Endometrium (tissue), 2 donors: Measurements from ENCODE around the gene HIPK3.
"Not testable (repeated sequence)": the region's sequence is repeated elsewhere in the genome, so short reads cannot be mapped to it uniquely, and the experiment has no call there.

Experiments used
- FAIRE-seq: peaks from 2 replicates; lab custom pipeline; 2012; peaks lifted over from hg19 to GRCh38; lab: Jason Lieb, UNC
- donor health status: control.
- donor health status: control.

Gene HIPK3

DNA sequence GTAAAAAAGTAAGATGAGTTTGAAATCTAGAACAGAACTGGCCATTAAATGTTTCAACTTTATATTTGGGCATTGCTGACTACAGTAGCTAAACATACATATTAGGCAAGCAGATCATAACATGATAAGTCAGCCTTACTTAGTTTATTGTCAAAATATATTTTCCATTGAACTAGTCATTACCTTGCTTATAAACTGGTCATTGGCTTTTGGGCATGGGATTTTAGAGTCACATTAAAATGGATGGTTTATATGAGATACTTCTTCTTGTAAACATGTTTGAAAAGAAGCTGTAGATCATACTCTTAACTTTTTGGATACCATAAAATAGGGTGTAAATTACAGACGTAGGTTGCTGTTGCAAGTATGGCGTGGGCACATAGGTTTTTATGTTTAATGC, 2.7 kb downstream of the HIPK3 start:
- FAIRE-seq = no peak

DNA sequence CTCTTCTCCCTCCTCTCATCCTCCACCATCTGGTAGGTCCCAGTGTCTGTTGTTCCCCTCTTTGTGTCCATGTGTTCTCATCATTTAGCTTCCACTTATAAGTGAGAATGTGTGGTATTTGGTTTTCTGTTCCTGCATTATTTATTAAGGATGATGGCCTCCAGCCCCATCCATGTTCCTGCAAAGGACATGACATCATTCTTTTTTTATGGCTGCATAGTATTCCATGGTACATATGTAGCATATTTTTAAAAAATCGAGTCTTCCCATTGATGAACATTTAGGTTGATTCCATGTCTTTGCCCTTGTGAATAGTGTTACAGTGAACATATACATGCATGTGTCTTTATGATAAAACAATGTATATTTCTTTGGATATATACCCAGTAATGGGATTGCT, 4.2 kb downstream of the HIPK3 start:
- FAIRE-seq = not testable (repeated sequence)

DNA sequence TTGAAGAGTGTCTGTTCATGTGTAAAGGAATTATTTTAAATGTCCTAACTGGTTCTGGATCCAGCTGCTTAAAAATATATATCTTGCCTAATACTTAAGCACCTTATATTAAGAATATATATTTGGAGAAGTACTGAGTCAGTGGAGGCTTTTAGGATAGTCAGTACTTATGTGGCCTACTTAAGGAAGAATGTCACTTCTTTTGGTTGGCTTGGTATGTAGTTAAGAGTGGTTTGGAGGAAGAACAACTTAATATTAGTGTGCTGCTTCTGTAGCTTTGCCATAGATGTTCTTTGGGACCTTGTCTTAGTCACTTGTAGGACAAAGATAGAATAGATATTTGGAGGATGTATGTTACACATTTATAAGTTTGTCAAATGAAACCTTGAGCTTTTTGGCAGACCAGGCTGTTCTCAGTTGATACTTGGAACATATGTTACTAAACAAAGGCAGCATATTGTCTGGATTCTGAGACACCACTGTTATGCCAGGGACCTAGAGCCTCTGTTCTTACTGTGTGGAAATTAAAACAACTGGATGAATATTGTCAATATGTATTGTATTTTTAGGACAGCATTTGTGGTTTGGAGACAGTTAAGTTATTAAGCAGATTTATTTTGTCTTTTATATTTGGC, 4.9 kb downstream of the HIPK3 start:
- FAIRE-seq = no peak

DNA sequence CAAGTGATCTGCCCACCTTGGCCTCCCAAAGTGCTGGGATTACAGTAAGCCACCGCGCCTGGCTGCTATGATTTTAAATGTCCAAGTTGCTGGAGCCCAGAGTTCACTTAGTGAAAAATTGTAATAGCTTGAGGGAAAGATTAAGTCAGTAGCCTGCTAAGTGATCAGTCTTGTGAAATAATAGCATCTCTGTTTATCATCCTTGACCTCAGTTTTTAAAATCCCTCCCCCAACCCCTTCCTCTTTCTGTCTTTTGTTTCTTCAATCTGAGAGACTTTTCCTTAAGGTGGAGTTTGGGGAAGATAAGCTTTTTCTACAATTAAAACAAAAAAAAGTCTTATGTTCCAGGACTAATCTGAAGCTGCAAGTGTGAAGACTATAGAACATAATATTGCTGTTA, 6.4 kb downstream of the HIPK3 start:
- FAIRE-seq = no peak

DNA sequence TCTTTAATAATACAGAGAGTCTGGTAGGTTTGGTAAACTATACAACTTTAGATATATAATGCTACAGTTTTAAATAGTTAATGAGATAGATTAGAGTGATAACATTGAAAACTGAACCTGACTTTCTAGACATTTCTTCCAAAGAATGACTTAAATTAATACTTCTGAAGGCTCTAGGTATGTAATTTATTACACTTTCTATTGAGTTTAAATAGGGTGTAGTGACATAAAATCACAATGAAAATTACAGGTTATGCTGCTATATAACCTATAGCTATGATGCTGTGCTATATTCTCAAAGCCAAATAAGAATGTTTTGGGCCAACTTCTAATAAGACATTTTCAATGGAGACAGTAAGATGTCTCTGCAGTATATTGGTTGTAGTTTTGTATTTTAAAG, 7.7 kb downstream of the HIPK3 start:
- FAIRE-seq = no peak

DNA sequence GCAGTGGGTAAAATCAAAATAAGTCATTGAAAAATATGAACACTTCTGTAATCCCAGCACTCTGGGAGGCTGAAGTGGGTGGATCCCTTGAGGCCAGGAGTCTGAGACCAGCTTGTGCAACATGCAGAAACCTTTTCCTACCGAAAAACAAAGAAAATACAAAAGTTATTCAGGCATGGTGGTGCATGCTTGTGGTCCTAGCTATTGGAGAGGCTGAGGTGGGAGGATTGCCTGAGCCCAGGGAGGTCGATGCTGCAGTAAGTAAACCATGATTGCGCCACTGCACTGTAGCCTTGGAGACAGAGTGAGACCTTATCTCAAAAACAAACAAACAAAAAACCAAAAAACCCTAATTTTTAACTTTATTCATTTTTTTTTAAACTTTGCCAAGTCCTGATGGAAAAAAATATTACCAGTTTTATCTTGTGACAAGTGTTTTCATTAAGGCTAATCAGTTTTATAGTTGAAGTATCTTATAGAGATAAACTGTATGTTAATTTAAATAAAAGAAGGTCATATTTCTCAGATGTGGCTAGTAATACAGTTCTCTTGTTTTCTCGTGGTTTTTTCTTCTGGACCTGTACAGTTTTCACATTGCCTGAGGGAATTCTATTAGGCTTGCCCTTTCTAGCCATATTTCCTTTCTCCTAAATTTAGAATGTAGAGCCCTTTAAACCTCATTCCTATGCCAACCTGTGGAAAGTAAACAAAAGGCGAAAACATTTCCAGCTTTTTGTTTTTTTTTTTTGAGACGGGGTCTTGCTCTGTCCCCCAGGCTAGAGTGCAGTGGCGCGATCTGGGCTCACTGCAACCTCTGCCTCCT, 9.4 kb downstream of the HIPK3 start:
- no peak for FAIRE-seq

DNA sequence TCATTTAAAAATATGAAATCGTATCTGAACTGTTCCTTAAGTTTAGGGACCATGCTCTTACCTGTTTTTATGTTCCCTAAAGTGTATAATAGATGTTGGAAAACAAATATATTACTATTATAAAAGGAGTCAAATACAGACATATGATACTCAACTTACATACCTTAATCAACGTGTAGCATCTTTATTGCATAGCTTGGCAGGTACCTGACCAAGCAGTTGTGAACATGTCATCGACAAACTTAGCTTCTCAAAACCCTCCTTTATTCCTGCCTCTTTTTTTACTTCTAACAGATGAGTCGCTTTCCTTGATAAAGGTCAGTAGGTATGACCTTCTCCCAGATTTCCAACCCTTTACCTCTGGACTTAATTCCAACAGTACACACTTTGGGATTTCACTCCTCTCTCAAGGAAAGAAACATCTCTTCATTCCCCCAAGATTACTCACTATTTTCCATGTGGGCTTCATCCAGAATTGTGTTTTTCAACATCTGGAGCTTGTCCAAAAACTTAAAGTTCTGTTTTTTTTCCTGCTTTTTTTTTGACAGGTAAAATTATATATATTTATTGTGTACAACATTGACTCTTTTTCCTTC, 11.9 kb downstream of the HIPK3 start:
- FAIRE-seq = peak; percentile 4

DNA sequence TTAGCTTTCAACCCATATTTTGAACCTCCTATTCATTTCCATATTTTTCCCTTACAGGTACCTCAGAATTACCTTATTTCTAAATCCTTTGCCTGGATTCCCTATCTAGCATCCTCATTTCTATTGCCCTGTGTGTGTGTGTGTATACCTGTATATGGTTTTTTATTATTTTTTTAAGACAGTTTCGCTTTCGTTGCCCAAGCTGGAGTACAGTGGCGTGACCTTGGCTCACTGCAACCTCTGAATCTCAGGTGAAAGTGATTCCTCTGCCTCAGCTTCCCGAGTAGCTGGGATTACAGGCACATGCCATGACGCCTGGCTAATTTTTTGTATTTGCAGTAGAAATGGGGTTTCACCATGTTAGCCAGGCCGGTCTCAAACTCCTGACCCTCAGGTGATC, 12.6 kb downstream of the HIPK3 start:
- FAIRE-seq = no peak

DNA sequence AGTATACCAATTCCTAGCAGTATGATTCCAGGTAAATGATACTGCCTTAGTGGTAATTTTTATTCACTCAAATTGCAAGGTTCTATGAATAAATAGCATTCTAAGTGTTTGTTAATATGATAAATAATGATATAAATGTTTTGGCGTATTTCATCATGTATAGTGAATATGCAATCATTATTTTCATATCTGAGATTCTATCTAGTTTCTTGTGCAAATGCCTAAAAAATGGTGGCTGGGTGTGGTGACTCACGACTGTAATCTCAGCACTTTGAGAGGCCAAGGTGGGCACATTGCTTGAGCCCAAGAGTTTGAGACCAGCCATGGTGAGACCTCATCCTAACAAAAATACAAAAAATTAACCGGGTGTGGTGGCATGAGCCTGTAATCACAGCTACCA, 13.9 kb downstream of the HIPK3 start:
- no peak for FAIRE-seq

DNA sequence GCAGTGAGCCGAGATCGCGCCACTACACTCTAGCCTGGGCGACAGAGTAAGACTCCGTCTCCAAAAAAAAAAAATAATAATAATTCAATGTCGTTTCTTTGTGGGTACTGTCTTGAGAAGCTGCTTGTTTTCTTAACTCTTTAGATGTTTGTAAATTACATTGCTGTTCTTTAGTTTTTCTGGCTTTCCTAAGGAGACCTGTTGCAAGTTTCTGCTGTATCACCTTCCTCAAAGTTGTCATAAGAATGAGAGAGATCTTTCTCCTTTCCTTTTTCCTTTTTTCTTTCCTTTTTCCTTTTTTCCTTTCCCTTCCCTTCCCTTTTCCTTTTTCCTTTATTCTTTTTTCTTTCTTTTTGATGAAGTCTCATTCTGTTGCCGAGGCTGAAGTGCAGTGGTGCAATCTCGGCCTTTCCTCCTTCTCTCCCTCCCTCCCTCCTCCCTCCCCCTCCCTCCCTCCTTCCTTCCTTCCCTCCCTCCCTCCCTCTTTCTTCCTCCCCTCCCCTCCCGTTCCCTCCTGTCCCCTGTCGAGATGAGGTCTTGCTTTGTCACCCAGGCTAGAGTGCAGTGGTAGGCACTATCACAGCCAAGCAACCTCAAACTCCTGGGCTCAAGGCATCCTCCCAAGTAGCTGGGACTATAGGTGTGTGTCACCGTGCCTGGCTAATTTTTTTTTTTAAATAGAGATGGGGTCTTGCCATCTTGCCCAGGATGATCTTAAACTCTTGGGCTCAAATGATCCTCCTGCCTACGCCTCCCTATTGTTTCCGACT, 15.3 kb downstream of the HIPK3 start:
- FAIRE-seq = no peak

DNA sequence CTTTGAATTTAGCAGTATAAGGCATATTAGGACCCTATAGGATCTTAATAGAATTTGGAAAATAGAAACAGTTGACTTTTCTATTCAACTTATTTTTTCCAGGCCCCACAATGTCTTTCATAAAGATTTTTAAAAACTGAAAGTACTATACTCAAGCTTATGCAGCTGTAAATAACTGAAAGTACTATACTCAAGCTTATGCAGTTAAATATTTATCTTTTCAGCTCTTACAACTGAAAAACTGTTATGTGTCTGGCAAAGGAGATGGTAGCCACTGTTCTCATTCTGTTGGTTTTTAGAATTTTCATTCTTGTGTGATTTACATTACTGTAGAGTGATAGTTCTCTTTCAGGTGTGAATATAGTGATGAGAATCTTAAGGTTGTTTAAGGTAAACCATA, 16.5 kb downstream of the HIPK3 start:
- FAIRE-seq = no peak

DNA sequence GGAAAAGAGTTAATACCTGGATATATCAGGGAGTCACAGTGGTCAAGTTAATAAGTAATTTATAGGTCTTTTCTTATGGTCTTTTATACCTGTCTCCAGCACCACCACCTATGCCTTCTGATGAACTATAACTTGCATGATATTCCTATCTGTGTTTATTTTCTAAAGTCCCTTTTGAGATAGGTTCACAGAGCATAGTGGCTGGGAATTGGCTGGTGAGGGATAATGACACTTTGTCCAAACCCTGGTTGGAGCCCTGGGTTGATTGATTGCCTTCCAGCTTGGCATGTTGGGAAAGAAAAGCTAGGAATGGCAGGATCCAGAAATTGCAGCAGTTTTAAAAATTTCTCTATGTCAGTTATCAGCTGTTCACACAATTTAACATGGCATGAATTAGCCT, 23.2 kb downstream of the HIPK3 start:
- no peak for FAIRE-seq

DNA sequence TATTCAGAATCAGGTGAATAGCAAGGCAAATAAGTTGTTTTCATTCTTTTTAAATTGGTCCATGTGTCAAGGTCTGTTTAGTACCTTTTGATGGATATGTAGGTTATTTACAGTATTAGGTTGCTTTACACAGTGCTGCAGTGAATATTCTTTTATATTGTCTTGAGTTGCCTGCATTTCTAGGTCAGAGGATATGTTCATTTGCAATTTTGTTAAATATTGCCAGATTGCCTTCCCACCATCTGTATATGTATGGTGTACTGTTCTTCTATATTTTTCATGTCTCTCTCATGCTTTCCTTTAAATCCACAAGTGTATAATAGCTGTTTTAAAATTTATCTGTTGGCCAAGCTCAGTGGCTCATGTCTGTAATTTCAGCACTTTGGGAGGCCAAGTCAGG, 24.6 kb downstream of the HIPK3 start:
- FAIRE-seq = no peak

DNA sequence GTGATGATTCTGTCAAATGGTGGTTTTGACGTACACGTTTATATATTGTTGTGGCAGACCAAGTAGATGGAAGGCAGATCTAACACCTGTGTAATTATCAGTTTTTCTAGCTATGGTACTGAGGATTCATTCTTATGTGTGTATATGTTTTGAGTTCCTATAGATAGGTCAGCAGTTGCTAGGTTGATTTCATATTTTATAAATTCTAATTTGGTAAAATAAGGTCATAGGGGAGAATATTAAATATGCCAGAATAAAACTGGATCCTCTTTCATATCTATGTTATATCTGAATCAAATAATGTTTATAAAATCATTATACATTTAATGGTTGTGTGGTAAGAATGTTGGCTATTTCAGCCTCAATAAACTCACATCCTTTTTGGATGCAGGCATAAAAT, 27.6 kb downstream of the HIPK3 start:
- FAIRE-seq = no peak

DNA sequence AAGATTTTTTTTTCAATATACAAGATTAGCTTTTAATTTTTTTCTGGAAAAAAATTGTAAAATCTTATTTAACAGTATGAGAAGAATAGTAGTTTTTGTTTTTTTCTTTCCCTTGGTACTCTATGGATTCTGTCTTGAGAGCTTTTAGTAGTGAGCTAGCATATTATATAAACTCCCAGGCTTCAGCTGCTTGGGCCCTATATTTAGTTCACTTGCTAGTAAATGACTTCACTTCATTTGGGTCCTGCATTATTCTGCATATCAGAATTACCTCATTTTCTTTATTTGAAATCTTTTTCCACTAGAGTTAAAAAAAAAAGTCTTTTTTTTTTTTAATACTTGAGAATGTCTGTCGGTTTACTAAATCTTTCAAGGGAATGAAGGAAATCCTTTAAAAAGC, 33.1 kb downstream of the HIPK3 start:
- no peak for FAIRE-seq

DNA sequence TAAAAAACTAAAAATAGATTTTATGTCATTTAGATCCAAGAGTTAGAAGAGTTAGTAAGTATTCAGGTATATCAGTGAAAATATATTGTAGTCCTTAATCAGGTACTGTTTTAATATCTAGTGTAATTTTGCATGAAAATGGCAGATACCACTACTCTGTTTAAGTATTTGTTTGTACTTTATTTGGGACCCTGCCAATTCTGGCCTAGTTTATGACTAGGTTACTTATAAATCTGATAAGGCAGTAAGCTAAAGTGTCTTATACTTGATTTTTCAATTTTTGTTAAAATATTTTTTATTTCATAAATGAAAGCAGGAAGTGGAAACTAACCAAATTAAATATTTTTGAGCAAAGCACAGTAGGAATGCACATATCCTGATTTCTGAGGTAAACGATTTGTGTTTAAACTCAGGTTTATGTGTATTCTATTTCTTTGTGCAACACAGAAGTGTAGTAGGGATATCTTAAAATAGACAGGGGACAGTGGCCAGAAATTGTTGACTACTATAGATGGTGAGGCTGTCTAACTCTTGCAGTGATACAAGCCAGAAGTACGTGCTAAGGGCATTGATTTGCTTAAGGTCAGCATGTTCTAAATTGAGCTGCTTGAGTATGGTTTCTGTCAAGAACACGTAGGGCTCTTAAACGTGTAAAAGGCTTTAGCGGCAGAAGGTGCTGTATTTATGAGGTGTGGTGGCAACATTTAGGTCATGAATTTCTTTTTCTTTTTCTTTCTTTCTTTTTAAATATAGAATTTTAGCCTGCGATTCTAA, 34.0 kb downstream of the HIPK3 start:
- FAIRE-seq = peak; percentile 8

DNA sequence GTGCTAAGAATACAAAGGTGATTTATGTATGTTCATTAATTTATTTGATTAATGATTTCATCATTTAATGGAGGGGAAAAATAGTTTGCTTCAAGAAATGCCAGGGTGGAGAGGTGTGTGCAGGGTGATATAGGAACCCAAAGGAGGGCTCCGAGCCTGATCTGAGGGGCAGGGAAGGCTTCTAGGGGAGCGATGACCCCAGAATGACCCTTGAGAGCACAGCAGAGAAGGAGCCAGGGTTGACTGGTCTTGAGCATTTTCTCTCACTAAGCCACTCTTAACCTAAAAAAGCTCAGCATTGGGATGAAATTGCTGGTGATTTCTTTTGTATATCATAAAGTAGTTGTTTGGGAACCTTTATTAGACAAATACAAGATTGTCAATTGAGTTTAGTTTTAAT, 35.1 kb downstream of the HIPK3 start:
- no peak for FAIRE-seq

DNA sequence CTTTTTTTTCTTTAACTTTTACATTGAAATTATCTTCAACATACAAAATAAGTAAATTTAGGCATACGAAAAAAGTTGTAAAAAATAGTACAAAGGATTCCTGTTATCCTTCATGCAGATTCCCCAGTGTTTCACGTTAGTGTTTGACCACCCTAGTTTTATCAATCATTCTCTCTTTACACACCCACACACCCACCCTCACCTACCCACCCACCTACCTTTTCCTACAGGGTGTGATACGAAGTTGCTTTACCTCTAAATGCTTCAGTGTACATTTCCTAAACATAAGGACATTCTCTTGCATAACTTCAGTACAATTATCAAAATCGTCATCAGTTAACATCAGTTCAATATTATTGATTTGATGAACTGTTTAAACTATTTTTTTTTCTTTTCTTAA, 37.0 kb downstream of the HIPK3 start:
- no peak for FAIRE-seq

DNA sequence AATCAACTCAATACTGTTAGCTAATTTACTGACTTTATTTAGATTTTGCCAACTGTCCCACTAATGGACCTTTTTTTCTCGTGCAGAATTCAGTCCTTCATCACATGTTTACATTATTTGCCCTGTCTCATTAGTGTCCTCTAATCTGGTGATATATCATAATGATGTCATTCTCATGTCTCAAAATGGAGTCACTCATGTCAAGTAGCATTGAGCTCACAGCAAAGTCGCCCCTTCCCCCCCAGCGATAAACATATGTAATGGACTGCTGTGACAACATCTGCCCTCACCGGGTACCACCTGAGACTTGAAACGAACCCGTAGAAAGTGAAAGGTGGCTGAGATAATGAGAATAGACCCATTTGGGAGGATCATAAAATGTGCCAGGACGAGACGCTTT, 37.6 kb downstream of the HIPK3 start:
- no peak for FAIRE-seq

DNA sequence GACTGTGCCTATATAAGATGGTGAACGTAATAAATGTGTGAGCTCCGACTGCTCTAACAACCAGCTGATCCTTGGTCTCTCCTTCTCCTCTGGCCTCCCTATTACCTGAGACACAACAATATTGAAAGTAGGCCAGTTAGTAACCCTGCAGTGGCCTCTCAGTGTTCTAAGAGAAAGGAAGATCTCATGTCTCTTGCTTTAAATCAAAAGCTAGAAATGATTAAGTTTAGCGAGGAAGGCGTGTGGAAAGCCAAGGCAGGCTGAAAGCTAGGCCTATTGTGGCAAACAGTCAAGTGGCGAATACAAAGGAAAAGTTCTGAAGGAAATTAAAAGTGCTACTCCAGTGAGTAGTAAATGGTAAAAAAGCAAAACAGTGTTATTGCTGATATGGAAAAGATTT, 39.5 kb downstream of the HIPK3 start:
- no peak for FAIRE-seq

DNA sequence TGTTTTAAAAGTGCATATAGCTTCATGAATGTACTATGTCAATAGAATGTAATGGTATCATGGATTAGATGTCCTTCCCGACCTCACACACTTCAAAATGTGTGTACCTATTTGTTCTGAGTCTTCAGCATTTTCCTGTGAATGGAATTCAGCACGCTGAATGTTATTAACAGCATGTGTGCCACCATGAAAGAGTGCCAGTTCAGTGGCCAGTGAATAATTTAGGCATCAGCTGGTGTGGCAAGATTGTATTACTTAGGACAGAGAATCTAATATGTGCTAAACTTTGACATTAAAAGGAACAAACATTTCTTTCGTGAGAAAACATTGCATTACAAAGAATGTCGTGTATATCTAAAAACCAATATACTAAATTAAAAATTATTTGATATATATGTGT, 46.4 kb downstream of the HIPK3 start:
- no peak for FAIRE-seq

DNA sequence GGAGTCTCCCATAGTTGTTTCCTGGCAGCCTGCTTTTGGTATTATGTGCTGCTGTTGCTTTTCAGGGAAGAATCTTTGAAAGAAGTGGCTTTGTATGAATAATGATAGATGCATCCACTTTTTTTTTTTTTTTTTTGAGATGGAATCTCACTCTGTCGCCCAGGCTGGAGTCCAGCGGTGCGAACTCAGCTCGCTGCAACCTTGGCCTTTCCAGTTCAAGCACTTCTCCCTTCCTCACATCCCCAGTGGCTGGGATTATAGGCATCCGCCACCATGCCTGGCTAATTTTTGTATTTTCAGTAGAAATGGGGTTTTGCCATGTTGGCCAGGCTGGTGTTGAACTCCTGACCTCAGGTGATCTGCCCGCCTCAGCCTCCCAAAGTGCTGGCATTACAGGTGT, 49.6 kb downstream of the HIPK3 start:
- FAIRE-seq = not testable (repeated sequence)
